Activated CD4-positive, alpha-beta T cell treated with anti-CD3 and anti-CD28 coated beads for 36 hours (primary cell): ENCODE results near the gene CNIH3. TPM values are rescaled to one million over a fixed set of nuclear protein-coding genes. Genes with fewer than 3 reads are reported as not detected.

Source experiments
- ATAC-seq: fragments of 200-7000 bp; cut with Tn5 transposase; one replicate; pipeline ENCODE4 v1.10.0; 2021; ENCODE audit warnings: mild to moderate bottlenecking, moderate library complexity
- CTCF ChIA-PET: fragments of 350-600 bp; sonication (Branson Sonifier 250); formaldehyde crosslinking; loops from one replicate; lab custom pipeline; 2021; ENCODE audit warnings: antibody characterized with exemption; lab: Charles Lee
- POLR2A ChIA-PET: fragments of 350-600 bp; sonication (Branson Sonifier 250); formaldehyde crosslinking; loops from one replicate; lab custom pipeline; 2021; ENCODE audit warnings: antibody characterized with exemption, inconsistent platforms; lab: Charles Lee
- DNase-seq: peaks from one replicate; pipeline ENCODE4 v3.0.0-alpha.2; 2020
- H3K27ac Mint-ChIP-seq: one replicate; pipeline ENCODE4 v1.8.0; 2021; ENCODE audit warnings: mixed read lengths
- H3K27me3 Mint-ChIP-seq: one replicate; pipeline ENCODE4 v1.8.0; 2021; ENCODE audit warnings: mixed read lengths
- H3K36me3 Mint-ChIP-seq: one replicate; pipeline ENCODE4 v1.8.0; 2021; ENCODE audit warnings: low read depth, mixed read lengths
- H3K4me1 Mint-ChIP-seq: one replicate; pipeline ENCODE4 v1.8.0; 2021; ENCODE audit warnings: mixed read lengths
- H3K4me3 Mint-ChIP-seq: one replicate; pipeline ENCODE4 v1.8.0; 2021; ENCODE audit warnings: mild to moderate bottlenecking, moderate library complexity, mixed read lengths
- H3K9me3 Mint-ChIP-seq: one replicate; pipeline ENCODE4 v1.8.0; 2021; ENCODE audit warnings: low read depth, mixed read lengths
- intact Hi-C, 2 experiments: fragments of 100-400 bp; cut with DNase I in 1 of 2; cut with micrococcal nuclease in 1 of 2; formaldehyde crosslinking; loops; one replicate each; pipeline versions ENCODE4 v1.14.2 to v1.15.1; 2022 to 2024; cut with DNase I, micrococcal nuclease
- total RNA-seq, 2 experiments: library from RNA; stranded (reverse); gene quantifications; one replicate each; pipeline ENCODE4 v1.2.3, GENCODE V29; 2021

The CNIH3 gene
- total RNA-seq, 2 experiments from 2014 or later = 1.5 to 1.8 TPM

DNA sequence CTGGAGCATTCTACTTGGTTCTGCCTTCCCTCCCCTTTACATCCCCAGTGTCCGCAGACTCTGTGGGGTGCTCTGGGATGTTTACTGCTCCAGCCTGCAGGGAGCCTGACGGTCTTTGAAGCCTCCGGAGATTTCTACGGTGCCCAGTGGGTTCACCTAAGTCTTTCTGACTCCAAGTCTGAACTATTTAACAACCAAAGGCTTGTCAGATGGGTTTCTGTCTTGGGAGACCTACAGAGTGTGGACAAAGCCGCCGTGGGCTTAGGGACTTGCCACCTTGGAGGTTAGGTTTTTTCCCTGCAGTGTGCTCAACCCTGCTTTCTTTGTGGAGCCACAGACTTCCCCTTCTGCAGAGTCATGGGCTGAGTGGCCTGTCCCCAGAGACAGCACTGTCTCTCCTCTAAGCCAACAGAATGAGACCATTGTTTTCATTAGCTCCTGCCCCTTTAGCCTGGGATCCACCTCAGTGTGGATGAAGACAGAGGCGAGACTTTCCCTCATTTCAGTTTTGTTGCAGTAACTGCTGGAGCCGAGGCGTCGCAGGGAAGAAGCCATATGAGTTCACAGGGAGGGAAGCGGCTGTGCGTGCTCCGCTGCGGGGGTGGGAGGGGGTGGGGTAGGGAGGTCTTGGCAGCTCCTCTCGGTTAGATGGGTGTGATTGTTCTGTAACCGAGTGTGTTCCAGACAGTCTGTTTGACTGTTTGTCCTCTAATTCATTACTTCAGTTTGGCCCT is 120.7 kb downstream of the CNIH3 start:
- ATAC-seq (no peak), DNase-seq (no peak)
- Mint-ChIP-seq H3K36me3 (no peaks in the 10 kb centered on the region), H3K9me3 (no peaks in the 10 kb centered on the region), H3K4me1 (peaks cover 11% of the 10 kb centered on the region), H3K27ac (no peak overlapping the region), H3K27me3 (no peaks in the 10 kb centered on the region), H3K4me3 (no peak overlapping the region)
- ChIA-PET CTCF (interaction anchor here (1.1 to 1.2 kb wide), 2 partner anchors 23 to 115 kb away, joined by 3 read pairs; no protein-coding TSS in a partner anchor), POLR2A (no interaction called here)
- intact Hi-C loops = no loop called here

DNA sequence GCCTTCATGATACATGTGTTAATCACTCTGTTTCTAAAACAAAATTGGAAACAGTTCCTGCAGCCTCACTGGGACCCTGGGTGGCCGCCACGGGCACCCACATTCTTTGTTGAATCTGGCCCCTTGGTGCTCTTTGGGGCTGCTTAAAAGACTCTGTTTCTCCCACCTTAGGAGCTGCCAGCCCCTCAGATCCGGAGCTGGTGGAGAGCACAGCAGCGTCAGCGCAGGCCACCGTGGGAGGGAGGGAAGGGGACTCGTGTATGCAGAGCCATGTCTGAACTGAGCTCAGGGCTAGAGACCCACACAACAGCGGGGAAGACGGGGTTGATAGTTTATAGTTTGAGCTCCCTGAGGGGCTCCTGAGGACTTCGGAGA is 121.2 kb downstream of the CNIH3 start:
- H3K4me3 Mint-ChIP-seq = no peak overlapping the region
- H3K4me1 Mint-ChIP-seq = peaks cover 11% of the 10 kb centered on the region
- POLR2A ChIA-PET = no interaction called here
- H3K36me3 Mint-ChIP-seq = no peaks in the 10 kb centered on the region
- ATAC-seq = no peak
- CTCF ChIA-PET = no interaction called here
- no peak overlapping the region for H3K27ac Mint-ChIP-seq
- no peaks in the 10 kb centered on the region for H3K9me3 Mint-ChIP-seq
- intact Hi-C loops = no loop called here
- DNase-seq = no peak
- H3K27me3 Mint-ChIP-seq = no peaks in the 10 kb centered on the region

GRCh38 chr1:224739303-224739996 is 123.3 kb downstream of the CNIH3 start:
- Mint-ChIP-seq H3K4me3 (no peak overlapping the region), H3K9me3 (no peaks in the 10 kb centered on the region), H3K4me1 (peaks cover 11% of the 10 kb centered on the region), H3K27me3 (no peaks in the 10 kb centered on the region), H3K36me3 (no peaks in the 10 kb centered on the region), H3K27ac (no peak overlapping the region)
- ATAC-seq (no peak), DNase-seq (no peak)
- intact Hi-C loops = no loop called here
- POLR2A ChIA-PET = no interaction called here
- CTCF ChIA-PET = interaction anchor here (0.7 kb wide), 1 partner anchor 525 kb away, joined by 3 read pairs; no protein-coding TSS in a partner anchor

DNA sequence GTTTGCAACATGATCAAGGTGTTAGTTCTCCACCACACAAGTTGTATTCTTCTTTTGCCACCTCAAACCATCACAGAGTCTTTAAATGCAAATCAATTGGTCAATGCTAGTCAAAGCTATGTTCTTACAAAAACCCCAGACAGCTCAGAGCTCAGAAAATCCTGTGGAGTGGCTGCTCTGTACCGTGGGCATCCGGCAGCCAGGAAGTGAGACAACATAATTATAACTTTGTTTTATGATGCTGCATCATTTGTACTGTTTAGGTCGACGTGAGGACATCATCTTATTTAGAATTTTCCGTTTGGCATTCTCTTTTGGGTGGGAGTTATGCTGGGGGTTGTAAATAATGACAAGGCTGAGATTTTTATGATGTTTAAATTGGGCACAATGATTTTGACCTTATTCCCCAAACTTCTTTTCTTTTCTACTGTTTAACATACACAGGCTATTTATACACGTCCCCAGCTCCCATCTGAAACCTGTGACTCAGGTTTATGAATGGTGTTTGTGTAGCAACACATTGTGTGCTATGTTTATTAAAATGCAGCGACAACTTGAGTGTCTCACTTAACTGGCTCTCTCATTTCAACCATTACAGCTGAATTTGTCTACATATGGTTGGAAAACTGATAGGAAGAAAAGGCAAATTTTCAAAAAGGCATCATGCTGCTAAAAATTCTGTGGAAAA is 124.0 kb downstream of the CNIH3 start:
- ChIA-PET POLR2A (no interaction called here), CTCF (no interaction called here)
- Mint-ChIP-seq H3K4me3 (no peak overlapping the region), H3K36me3 (no peaks in the 10 kb centered on the region), H3K4me1 (peaks cover 7% of the 10 kb centered on the region), H3K9me3 (no peaks in the 10 kb centered on the region), H3K27me3 (no peaks in the 10 kb centered on the region), H3K27ac (no peak overlapping the region)
- intact Hi-C loops = no loop called here
- ATAC-seq = no peak
- DNase-seq = no peak

GRCh38 chr1:224740685-224741052 is 124.6 kb downstream of the CNIH3 start:
- H3K4me1 Mint-ChIP-seq = peaks cover 9% of the 10 kb centered on the region
- no peak for ATAC-seq
- no peaks in the 10 kb centered on the region for H3K9me3 Mint-ChIP-seq
- H3K4me3 Mint-ChIP-seq = no peak overlapping the region
- no peaks in the 10 kb centered on the region for H3K36me3 Mint-ChIP-seq
- no peak overlapping the region for H3K27ac Mint-ChIP-seq
- CTCF ChIA-PET = interaction anchor here (0.6 kb wide), 1 partner anchor 219 kb away, joined by 3 read pairs; no protein-coding TSS in a partner anchor
- DNase-seq = no peak
- intact Hi-C loops = no loop called here
- POLR2A ChIA-PET = no interaction called here
- no peaks in the 10 kb centered on the region for H3K27me3 Mint-ChIP-seq

GRCh38 chr1:224742349-224742748 is 126.2 kb downstream of the CNIH3 start:
- intact Hi-C loops = no loop called here
- ChIA-PET POLR2A (no interaction called here), CTCF (interaction anchor here (0.7 kb wide), 1 partner anchor 483 kb away, joined by 3 read pairs; no protein-coding TSS in a partner anchor)
- H3K4me1 Mint-ChIP-seq = peaks cover 21% of the 10 kb centered on the region
- H3K27ac Mint-ChIP-seq = no peak overlapping the region
- no peaks in the 10 kb centered on the region for H3K9me3 Mint-ChIP-seq
- no peaks in the 10 kb centered on the region for H3K36me3 Mint-ChIP-seq
- no peak overlapping the region for H3K4me3 Mint-ChIP-seq
- H3K27me3 Mint-ChIP-seq = no peaks in the 10 kb centered on the region
- ATAC-seq (no peak), DNase-seq (no peak)

- Mint-ChIP-seq H3K27ac (no peak overlapping the region), H3K36me3 (no peaks in the 10 kb centered on the region), H3K9me3 (no peaks in the 10 kb centered on the region), H3K27me3 (no peaks in the 10 kb centered on the region), H3K4me1 (peaks cover 21% of the 10 kb centered on the region), H3K4me3 (no peak overlapping the region)
- DNase-seq (no peak), ATAC-seq (no peak)
- ChIA-PET POLR2A (no interaction called here), CTCF (interaction anchor here (1.4 kb wide), 1 partner anchor 42 kb away, joined by 4 read pairs; no protein-coding TSS in a partner anchor)
- intact Hi-C loops = no loop called here
Measured at GRCh38 chr1:224743608-224744164, 127.6 kb downstream of the CNIH3 start.

GRCh38 chr1:224744521-224744920 is 128.4 kb downstream of the CNIH3 start:
- no peak for ATAC-seq
- intact Hi-C loops = no loop called here
- no peak overlapping the region for H3K4me3 Mint-ChIP-seq
- no peaks in the 10 kb centered on the region for H3K27me3 Mint-ChIP-seq
- ChIA-PET POLR2A (no interaction called here), CTCF (interaction anchor here (0.7 to 1.4 kb wide), 2 partner anchors 43 to 174 kb away, joined by 3 to 4 read pairs; no protein-coding TSS in a partner anchor)
- peaks cover 21% of the 10 kb centered on the region for H3K4me1 Mint-ChIP-seq
- no peak overlapping the region for H3K27ac Mint-ChIP-seq
- DNase-seq = no peak
- no peaks in the 10 kb centered on the region for H3K36me3 Mint-ChIP-seq
- no peaks in the 10 kb centered on the region for H3K9me3 Mint-ChIP-seq

- DNase-seq (no peak), ATAC-seq (no peak)
- Mint-ChIP-seq H3K27me3 (peaks cover 4% of the 10 kb centered on the region), H3K9me3 (no peaks in the 10 kb centered on the region), H3K4me3 (no peak overlapping the region), H3K36me3 (no peaks in the 10 kb centered on the region), H3K4me1 (peaks cover 24% of the 10 kb centered on the region), H3K27ac (no peak overlapping the region)
- POLR2A ChIA-PET = interaction anchor here (0.6 kb wide), 1 partner anchor 570 kb away, joined by 5 read pairs; no protein-coding TSS in a partner anchor
- CTCF ChIA-PET = no interaction called here
- intact Hi-C loops = no loop called here
Measured at GRCh38 chr1:224745394-224745793, 129.3 kb downstream of the CNIH3 start.

DNA sequence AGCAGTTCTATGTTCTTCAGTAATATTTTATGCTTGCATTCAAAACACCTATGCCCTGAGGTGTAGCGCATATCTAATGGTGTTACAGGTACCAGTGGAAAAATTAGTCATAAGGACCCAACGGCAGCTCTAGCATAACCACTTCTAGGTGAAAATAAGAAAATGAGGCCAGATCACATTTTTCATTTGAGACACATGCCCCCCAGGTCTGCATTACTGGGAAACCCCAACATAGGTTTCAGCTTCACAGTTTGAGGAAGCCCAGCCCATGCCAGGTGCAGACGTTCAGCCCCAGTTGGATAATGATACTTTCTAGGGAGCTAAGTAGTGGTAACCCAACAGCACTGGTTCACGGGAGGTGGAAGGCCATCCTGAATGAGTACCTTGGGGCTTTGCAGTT is 129.8 kb downstream of the CNIH3 start:
- H3K4me3 Mint-ChIP-seq = no peak overlapping the region
- POLR2A ChIA-PET = no interaction called here
- DNase-seq = peak; percentile 16
- H3K27ac Mint-ChIP-seq = no peak overlapping the region
- ATAC-seq = peak; percentile 65
- no peaks in the 10 kb centered on the region for H3K9me3 Mint-ChIP-seq
- no peaks in the 10 kb centered on the region for H3K36me3 Mint-ChIP-seq
- H3K4me1 Mint-ChIP-seq = peaks cover 25% of the 10 kb centered on the region
- intact Hi-C loops = no loop called here
- peaks cover 5% of the 10 kb centered on the region for H3K27me3 Mint-ChIP-seq
- CTCF ChIA-PET = no interaction called here

GRCh38 chr1:224747578-224747977 is 131.5 kb downstream of the CNIH3 start:
- ATAC-seq (peak; percentile 68), DNase-seq (peak; percentile 63)
- Mint-ChIP-seq H3K4me3 (no peak overlapping the region), H3K27me3 (peaks cover 9% of the 10 kb centered on the region), H3K9me3 (no peaks in the 10 kb centered on the region), H3K36me3 (no peaks in the 10 kb centered on the region), H3K27ac (no peak overlapping the region), H3K4me1 (peaks cover 32% of the 10 kb centered on the region)
- intact Hi-C loops = no loop called here
- CTCF ChIA-PET = interaction anchor here (0.7 kb wide), 1 partner anchor 14 kb away, joined by 3 read pairs; no protein-coding TSS in a partner anchor
- POLR2A ChIA-PET = no interaction called here
